Keratinocyte (primary cell): Measurements from ENCODE around the gene SQOR.

Experiments used
- EZH2 ChIP-seq: IDR thresholded peaks from one replicate; pipeline ENCODE4 v1.6.1; 2012; ENCODE audit warnings: inconsistent platforms, mild to moderate bottlenecking, low read length, moderate library complexity
- TF ChIP-seq, protein P1 (sequence below), 3 experiments: IDR thresholded peaks in 1 of 3; conservative IDR thresholded peaks in 1 of 3; optimal IDR thresholded peaks in 1 of 3; 2 replicates in 2 of 3; 3 replicates in 1 of 3; pipeline versions ENCODE3 to v1.5.1; 2011; ENCODE audit warnings: low read length in 3 of 3, mild to moderate bottlenecking in 3 of 3, moderate library complexity in 2 of 3, control low read depth in 1 of 3, inconsistent platforms in 1 of 3; ENCODE audit not compliant: insufficient read depth in 2 of 3; ENCODE audit errors: extremely low read depth in 1 of 3

DNA sequence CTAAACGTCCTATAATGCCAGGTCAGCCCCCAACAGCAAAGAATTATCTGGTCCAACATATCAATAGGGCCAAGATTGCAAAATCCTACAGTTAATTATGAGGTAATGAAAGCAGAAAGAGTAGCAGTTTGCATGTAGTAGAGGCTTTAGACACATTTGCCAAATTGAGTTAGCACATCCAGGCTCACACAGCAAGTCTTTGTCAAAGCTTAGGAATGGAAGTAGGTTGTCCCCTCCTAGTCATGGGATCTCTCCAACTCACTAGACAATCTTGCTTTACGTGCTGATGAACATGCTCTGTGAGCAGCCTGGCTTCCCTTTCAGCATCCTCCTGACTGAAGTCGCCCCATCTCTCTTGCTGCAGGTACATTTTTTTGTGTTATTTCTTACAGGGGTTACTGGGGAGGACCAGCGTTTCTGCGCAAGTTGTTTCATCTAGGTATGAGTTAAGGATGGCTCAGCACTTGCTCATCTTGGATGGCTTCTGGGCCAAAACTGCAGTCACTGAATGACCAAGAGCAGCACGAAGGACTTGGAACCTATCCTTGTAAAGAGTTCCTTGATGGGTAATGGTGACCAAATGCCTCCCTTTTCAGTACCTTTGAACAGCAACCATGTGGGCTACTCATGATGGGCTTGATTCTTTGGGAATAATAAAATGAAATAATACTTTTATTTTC is 55.9 kb downstream of the SQOR start:
- TF ChIP-seq, protein P1, sequence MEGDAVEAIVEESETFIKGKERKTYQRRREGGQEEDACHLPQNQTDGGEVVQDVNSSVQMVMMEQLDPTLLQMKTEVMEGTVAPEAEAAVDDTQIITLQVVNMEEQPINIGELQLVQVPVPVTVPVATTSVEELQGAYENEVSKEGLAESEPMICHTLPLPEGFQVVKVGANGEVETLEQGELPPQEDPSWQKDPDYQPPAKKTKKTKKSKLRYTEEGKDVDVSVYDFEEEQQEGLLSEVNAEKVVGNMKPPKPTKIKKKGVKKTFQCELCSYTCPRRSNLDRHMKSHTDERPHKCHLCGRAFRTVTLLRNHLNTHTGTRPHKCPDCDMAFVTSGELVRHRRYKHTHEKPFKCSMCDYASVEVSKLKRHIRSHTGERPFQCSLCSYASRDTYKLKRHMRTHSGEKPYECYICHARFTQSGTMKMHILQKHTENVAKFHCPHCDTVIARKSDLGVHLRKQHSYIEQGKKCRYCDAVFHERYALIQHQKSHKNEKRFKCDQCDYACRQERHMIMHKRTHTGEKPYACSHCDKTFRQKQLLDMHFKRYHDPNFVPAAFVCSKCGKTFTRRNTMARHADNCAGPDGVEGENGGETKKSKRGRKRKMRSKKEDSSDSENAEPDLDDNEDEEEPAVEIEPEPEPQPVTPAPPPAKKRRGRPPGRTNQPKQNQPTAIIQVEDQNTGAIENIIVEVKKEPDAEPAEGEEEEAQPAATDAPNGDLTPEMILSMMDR (optimal IDR thresholded peaks at IDR 0.05 in 1 of 3, IDR thresholded peaks at IDR 0.05 in 1 of 3, conservative IDR thresholded peaks at IDR 0.05 in 1 of 3; ENCODE audit: extremely low read depth in 1 of 3, insufficient read depth in 2 of 3, low read length in 3 of 3), result no peak
- TF ChIP-seq EZH2, result no peak
